IMR-90 (cell line): ENCODE results near the gene WNT7A. TPM values are rescaled to one million over a fixed set of nuclear protein-coding genes. Genes with fewer than 3 reads are reported as not detected.

Experiments
- ATAC-seq: fragments of 200-7000 bp; cut with Tn5 transposase; 2 replicates; pipeline ENCODE4 v1.9.1; 2020; ENCODE audit warnings: low read depth, mild to moderate bottlenecking, moderate library complexity
- BruUV-seq: library from RNA; stranded (reverse); fragments of 400-500 nt; replicated peaks from 2 replicates; lab custom pipeline; 2021; lab: Mats Ljungman, UMichigan
- CTCF ChIA-PET: fragments of 300-600 bp; formaldehyde crosslinking; extraction: SDS; loops from one replicate; lab custom pipeline; 2021; ENCODE audit warnings: antibody characterized with exemption; lab: Yijun Ruan, JAX
- POLR2A ChIA-PET: fragments of 300-600 bp; sonication (Branson Sonifier 250); formaldehyde crosslinking; loops from one replicate; lab custom pipeline; 2022; ENCODE audit warnings: antibody characterized with exemption; ENCODE audit not compliant: unreplicated experiment; lab: Charles Lee
- DNase-seq: peaks from one replicate; pipeline ENCODE4 v3.0.0; 2013
- H2AFZ ChIP-seq: replicated peaks from 2 replicates; pipeline ENCODE3; 2013; ENCODE audit warnings: low read length, mild to moderate bottlenecking; ENCODE audit not compliant: poor library complexity
- H2AK5ac ChIP-seq: 2 replicates; pipeline ENCODE4 v1.6.1; 2013; ENCODE audit warnings: low read depth, low read length, inconsistent platforms
- H2AK9ac ChIP-seq: replicated peaks from 2 replicates; pipeline ENCODE3; 2013; ENCODE audit warnings: mild to moderate bottlenecking, low read depth, low read length, moderate library complexity; ENCODE audit not compliant: poor library complexity
- H2BK120ac ChIP-seq: 2 replicates; pipeline ENCODE4 v1.6.1; 2013; ENCODE audit warnings: low read depth, low read length, inconsistent platforms
- H2BK15ac ChIP-seq: 3 replicates; pipeline ENCODE4 v1.6.1; 2013; ENCODE audit warnings: low read depth, low read length, inconsistent platforms
- H2BK20ac ChIP-seq: 2 replicates; pipeline ENCODE4 v1.6.1; 2013; ENCODE audit warnings: low read depth, mild to moderate bottlenecking, inconsistent platforms, low read length, moderate library complexity
- H2BK5ac ChIP-seq: 2 replicates; pipeline ENCODE4 v1.6.1; 2013; ENCODE audit warnings: mild to moderate bottlenecking, low read depth, low read length, inconsistent platforms; ENCODE audit not compliant: poor library complexity, severe bottlenecking
- H3K14ac ChIP-seq: replicated peaks from 2 replicates; pipeline ENCODE4 v1.6.1; 2013; ENCODE audit warnings: low read depth, low read length, inconsistent platforms
- H3K18ac ChIP-seq: 2 replicates; pipeline ENCODE4 v1.6.1; 2013; ENCODE audit warnings: low read depth, low read length, control low read depth
- H3K23ac ChIP-seq: 2 replicates; pipeline ENCODE4 v1.6.1; 2013; ENCODE audit warnings: low read depth, low read length, inconsistent platforms
- H3K27ac ChIP-seq: 2 replicates; pipeline ENCODE4 v1.5.1; 2013; ENCODE audit warnings: mild to moderate bottlenecking, control low read depth, low read length; ENCODE audit not compliant: insufficient read depth
- H3K27me3 ChIP-seq: 2 replicates; pipeline ENCODE4 v1.6.1; 2013; ENCODE audit warnings: low read length; ENCODE audit not compliant: control insufficient read depth, insufficient read depth
- H3K36me3 ChIP-seq: 2 replicates; pipeline ENCODE4 v1.6.1; 2013; ENCODE audit warnings: low read length, mixed read lengths; ENCODE audit not compliant: control insufficient read depth, insufficient read depth
- H3K4ac ChIP-seq: 2 replicates; pipeline ENCODE4 v1.6.1; 2013; ENCODE audit warnings: low read depth, low read length, inconsistent platforms
- H3K4me1 ChIP-seq: 2 replicates; pipeline ENCODE4 v1.6.1; 2013; ENCODE audit warnings: low read length, mixed read lengths; ENCODE audit not compliant: control insufficient read depth, insufficient read depth
- H3K4me2 ChIP-seq: 2 replicates; pipeline ENCODE4 v1.6.1; 2013; ENCODE audit warnings: low read depth, mild to moderate bottlenecking, control low read depth, low read length, moderate library complexity
- H3K4me3 ChIP-seq: 2 replicates; pipeline ENCODE4 v1.5.1; 2013; ENCODE audit warnings: low read depth, mild to moderate bottlenecking, control low read depth, low read length, moderate library complexity; ENCODE audit not compliant: insufficient read depth
- H3K56ac ChIP-seq: 2 replicates; pipeline ENCODE4 v1.6.1; 2013; ENCODE audit warnings: low read length, inconsistent platforms; ENCODE audit not compliant: insufficient read depth; ENCODE audit errors: extremely low read depth
- H3K79me1 ChIP-seq, 2 experiments: 2 replicates each; pipeline ENCODE4 v1.6.1; 2013; ENCODE audit warnings: low read length in 2 of 2, inconsistent platforms in 1 of 2, low read depth in 1 of 2
- H3K9ac ChIP-seq: 2 replicates; pipeline ENCODE4 v1.6.1; 2013; ENCODE audit warnings: low read depth, low read length, control low read depth
- H3K9me1 ChIP-seq: 2 replicates; pipeline ENCODE4 v1.6.1; 2013; ENCODE audit warnings: low read length, inconsistent platforms; ENCODE audit not compliant: insufficient read depth
- H3K9me3 ChIP-seq: 2 replicates; pipeline ENCODE4 v1.6.1; 2013; ENCODE audit warnings: low read length; ENCODE audit not compliant: control insufficient read depth, insufficient read depth
- H4K20me1 ChIP-seq: 2 replicates; pipeline ENCODE4 v1.6.1; 2013; ENCODE audit warnings: low read length, inconsistent platforms; ENCODE audit not compliant: insufficient read depth
- H4K5ac ChIP-seq: 2 replicates; pipeline ENCODE4 v1.6.1; 2013; ENCODE audit warnings: mild to moderate bottlenecking, low read depth, low read length, control low read depth
- H4K8ac ChIP-seq, 2 experiments: 2 replicates each; pipeline ENCODE4 v1.6.1; 2013; ENCODE audit warnings: low read depth in 2 of 2, low read length in 2 of 2, control low read depth in 1 of 2, inconsistent platforms in 1 of 2
- H4K91ac ChIP-seq: 2 replicates; pipeline ENCODE4 v1.6.1; 2013; ENCODE audit warnings: low read depth, low read length, inconsistent platforms; ENCODE audit not compliant: insufficient read depth
- BHLHE40 ChIP-seq: fragments of 150-350 bp; IDR thresholded peaks from 2 replicates; pipeline ENCODE4 v1.6.1; 2016; ENCODE audit warnings: mild to moderate bottlenecking, low read depth, low read length
- CEBPB ChIP-seq: IDR thresholded peaks from 2 replicates; pipeline ENCODE4 v1.6.1; 2012; ENCODE audit warnings: low read depth, low read length, improper control_type of control experiment
- CHD1 ChIP-seq: IDR thresholded peaks from 2 replicates; pipeline ENCODE4 v1.6.1; 2012; ENCODE audit warnings: low read depth, low read length, improper control_type of control experiment
- CTCF ChIP-seq: conservative IDR thresholded peaks from 2 replicates; pipeline ENCODE4 v1.5.1; 2012; ENCODE audit warnings: mild to moderate bottlenecking, low read depth, low read length, improper control_type of control experiment
- ELK1 ChIP-seq: fragments of 150-350 bp; IDR thresholded peaks from 2 replicates; pipeline ENCODE4 v1.6.1; 2016; ENCODE audit warnings: low read depth, mild to moderate bottlenecking, low read length, moderate library complexity, borderline replicate concordance
- FOS ChIP-seq: fragments of 150-350 bp; IDR thresholded peaks from 2 replicates; pipeline ENCODE4 v1.6.1; 2016; ENCODE audit warnings: low read depth, low read length
- MAFK ChIP-seq: IDR thresholded peaks from 2 replicates; pipeline ENCODE4 v1.6.1; 2012; ENCODE audit warnings: low read depth, low read length, improper control_type of control experiment
- MAZ ChIP-seq: IDR thresholded peaks from 2 replicates; pipeline ENCODE4 v1.6.1; 2012; ENCODE audit warnings: low read depth, mild to moderate bottlenecking, low read length, improper control_type of control experiment, moderate library complexity, borderline replicate concordance
- MXI1 ChIP-seq: IDR thresholded peaks from 2 replicates; pipeline ENCODE4 v1.6.1; 2012; ENCODE audit warnings: low read depth, mild to moderate bottlenecking, low read length, moderate library complexity, borderline replicate concordance
- NFE2L2 ChIP-seq: fragments of 150-350 bp; IDR thresholded peaks from 2 replicates; pipeline ENCODE4 v1.6.1; 2016; ENCODE audit warnings: low read depth, mild to moderate bottlenecking, low read length
- POLR2A ChIP-seq: IDR thresholded peaks from 2 replicates; pipeline ENCODE4 v1.6.1; 2012; ENCODE audit warnings: mild to moderate bottlenecking, low read depth, low read length
- RAD21 ChIP-seq: IDR thresholded peaks from 2 replicates; pipeline ENCODE4 v1.6.1; 2012; ENCODE audit warnings: low read length, improper control_type of control experiment
- RCOR1 ChIP-seq: IDR thresholded peaks from 2 replicates; pipeline ENCODE4 v1.6.1; 2012; ENCODE audit warnings: mild to moderate bottlenecking, low read length, improper control_type of control experiment; ENCODE audit not compliant: insufficient replicate concordance
- RFX5 ChIP-seq: IDR thresholded peaks from 2 replicates; pipeline ENCODE4 v1.8.0; 2012; ENCODE audit warnings: low read depth, mild to moderate bottlenecking, low read length, moderate library complexity
- SMC3 ChIP-seq: fragments of 150-350 bp; IDR thresholded peaks from 2 replicates; pipeline ENCODE4 v1.6.1; 2016; ENCODE audit warnings: low read depth, mild to moderate bottlenecking, antibody characterized with exemption, low read length, moderate library complexity
- USF2 ChIP-seq: fragments of 150-350 bp; IDR thresholded peaks from 2 replicates; pipeline ENCODE4 v1.6.1; 2017; ENCODE audit warnings: mild to moderate bottlenecking, antibody characterized with exemption, low read length, low read depth
- WGBS, 2 experiments: methylation state at CpG; one replicate each; pipeline versions ENCODE4 v1.1.5 to v1.1.7; 2013; ENCODE audit warnings: missing lambda C conversion rate in 2 of 2; ENCODE audit not compliant: insufficient read length in 1 of 2; ENCODE audit errors: extremely low coverage in 2 of 2; 5-methylcytosine and 5-hydroxymethylcytosine counted together
- dilution Hi-C: fragments of 300-500 bp; cut with HindIII; formaldehyde crosslinking; loops from one replicate; pipeline ENCODE4 v1.14.3; 2018; ENCODE audit warnings: low sequenced_read_pairs; ENCODE audit not compliant: unreplicated experiment
- in situ Hi-C: fragments of 300-500 bp; cut with MboI; formaldehyde crosslinking; loops from 3 replicates; pipeline ENCODE4 v1.14.3; 2019; ENCODE audit warnings: low sequenced_read_pairs, inconsistent platforms, mixed read lengths
- intact Hi-C: fragments of 100-400 bp; cut with micrococcal nuclease; formaldehyde crosslinking; loops from 2 replicates; pipeline ENCODE4 v1.10.0; 2022
- polyA plus RNA-seq, 3 experiments: library from polyadenylated mRNA; depleted of rRNA; stranded (reverse); fragments of >200 nt; gene quantifications; 2 replicates each; pipeline ENCODE4 v1.2.3, GENCODE V29; 2012; ENCODE audit warnings: low replicate concordance in 1 of 3
- total RNA-seq: library from RNA; depleted of rRNA; stranded (reverse); fragments of >200 nt; gene quantifications from 2 replicates; pipeline ENCODE4 v1.2.3, GENCODE V29; 2012

Gene WNT7A
- total and polyA plus RNA-seq, 2 of the 4 experiments (the other 2 are of a cell fraction), result not detected

- ATAC-seq, result no peak
- CTCF ChIA-PET, result no interaction called here
These were observed 55.2 kb downstream of the WNT7A start for GRCh38 chr3:13824521-13825310.

More at GRCh38 chr3:13824521-13825310, 55.2 kb downstream of the WNT7A start:
- Histone ChIP-seq H4K20me1 (no peaks in the 10 kb centered on the region), H2BK5ac (no peak overlapping the region), H3K9me3 (peaks cover 5% of the 10 kb centered on the region; the same call in 1 of the 2 replicates), H3K4me1 (no peaks in the 10 kb centered on the region), H3K9ac (no peak overlapping the region), H2AK5ac (no peak overlapping the region), H3K27ac (no peak overlapping the region), H3K18ac (no peak overlapping the region), H3K4me2 (no peak overlapping the region), H3K4me3 (no peak overlapping the region), H2BK20ac (no peak overlapping the region), H3K27me3 (no peaks in the 10 kb centered on the region), H3K56ac (no peak overlapping the region), H2AFZ (no peak overlapping the region), H2AK9ac (no peak overlapping the region), H4K91ac (no peak overlapping the region), H3K23ac (no peak overlapping the region), H3K14ac (no peak overlapping the region), H3K9me1 (no peaks in the 10 kb centered on the region), H3K36me3 (no peaks in the 10 kb centered on the region), H4K8ac (no peak overlapping the region), H4K5ac (no peak overlapping the region), H3K79me1 (no peaks in the 10 kb centered on the region), H2BK120ac (no peak overlapping the region), H2BK15ac (no peak overlapping the region), H3K4ac (no peak overlapping the region)
- no peak for DNase-seq
- no TSS peak for BruUV-seq
- TF ChIP-seq ELK1 (no peak), CHD1 (no peak), SMC3 (no peak), FOS (no peak), MAFK (no peak), RCOR1 (no peak), NFE2L2 (no peak), MXI1 (no peak), RFX5 (no peak), CTCF (no peak), USF2 (no peak), POLR2A (no peak), BHLHE40 (no peak), MAZ (no peak), CEBPB (no peak), RAD21 (no peak)
- dilution Hi-C loops (no loop called here), intact Hi-C loops (no loop called here), in situ Hi-C loops (no loop called here)
- WGBS, 2 experiments, result 40% methylated on average over 1 of the region's 8 CpGs; no CpG with 5 or more reads in 1 of the 2 experiments
- POLR2A ChIA-PET, result no interaction called here
